ENCODE results near the gene LTC4S.

The LTC4S gene

DNA sequence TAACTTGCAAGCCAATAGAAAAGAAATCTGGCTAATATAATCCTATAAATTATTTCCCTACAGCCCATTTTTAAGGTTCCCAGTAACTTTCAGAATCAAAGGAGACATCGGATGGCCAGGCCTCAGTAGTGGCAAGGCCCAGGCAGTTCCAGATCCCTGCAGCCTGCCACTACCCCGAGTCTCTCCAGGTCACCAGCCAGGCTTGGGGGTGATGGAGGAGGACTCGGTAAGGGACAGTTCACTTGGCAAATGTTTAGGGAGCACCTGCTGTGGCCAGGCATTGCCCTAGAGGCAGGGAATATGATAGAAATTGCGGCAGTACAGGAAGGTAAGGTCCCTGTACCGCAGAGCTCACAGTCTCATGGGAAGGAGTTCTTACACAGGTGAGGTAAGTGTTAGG lies 15.2 kb upstream of the LTC4S start:
- H3K79me2 ChIP-seq (ENCODE audit: insufficient read depth, low read length), result no peaks in the 10 kb centered on the region
- no peak overlapping the region for H3K9ac ChIP-seq (ENCODE audit: low read depth, low read length)
- no peaks in the 10 kb centered on the region for H3K4me1 ChIP-seq (ENCODE audit: insufficient read depth, low read length)
- ATAC-seq (ENCODE audit: insufficient read depth, low read depth), result no peak; the same call in 2 of the 3 replicates
- H3K27me3 ChIP-seq (ENCODE audit: insufficient read depth, low read length, poor library complexity), result no peaks in the 10 kb centered on the region
- H3K36me3 ChIP-seq (ENCODE audit: insufficient read depth, low read length), result peaks cover 71% of the 10 kb centered on the region
- H3K4me2 ChIP-seq (ENCODE audit: insufficient read depth, low read length), result no peak overlapping the region
- H3K4me3 ChIP-seq (ENCODE audit: low read depth in 1 of 2, low read length in 2 of 2), result no peak overlapping the region
- no peaks in the 10 kb centered on the region for H3K9me3 ChIP-seq (ENCODE audit: insufficient read depth, low read length, severe bottlenecking)
- no peak overlapping the region for H2AFZ ChIP-seq (ENCODE audit: low read depth, low read length)
- TF ChIP-seq CTCF (IDR thresholded peaks at IDR 0.05; ENCODE audit: borderline replicate concordance, extremely low read depth, low read length, poor library complexity, severe bottlenecking), result no peak
- TF ChIP-seq EZH2 (IDR thresholded peaks at IDR 0.05; ENCODE audit: borderline replicate concordance, low read depth, low read length, severe bottlenecking), result no peak
- H4K20me1 ChIP-seq (ENCODE audit: insufficient read depth, low read length), result peaks cover 21% of the 10 kb centered on the region
- no peak for DNase-seq
- no peak overlapping the region for H3K27ac ChIP-seq (ENCODE audit: low read length)

GRCh38 chr5:179779826-179780225 lies 14.0 kb upstream of the LTC4S start:
- DNase-seq, result no peak
- peaks cover 17% of the 10 kb centered on the region for H4K20me1 ChIP-seq (ENCODE audit: insufficient read depth, low read length)
- H3K4me2 ChIP-seq (ENCODE audit: insufficient read depth, low read length), result no peak overlapping the region
- no peaks in the 10 kb centered on the region for H3K4me1 ChIP-seq (ENCODE audit: insufficient read depth, low read length)
- H3K36me3 ChIP-seq (ENCODE audit: insufficient read depth, low read length), result peaks cover 59% of the 10 kb centered on the region
- ATAC-seq (ENCODE audit: insufficient read depth, low read depth), result no peak
- no peaks in the 10 kb centered on the region for H3K79me2 ChIP-seq (ENCODE audit: insufficient read depth, low read length)
- no peak overlapping the region for H2AFZ ChIP-seq (ENCODE audit: low read depth, low read length)
- H3K27me3 ChIP-seq (ENCODE audit: insufficient read depth, low read length, poor library complexity), result no peaks in the 10 kb centered on the region
- TF ChIP-seq CTCF (IDR thresholded peaks at IDR 0.05; ENCODE audit: borderline replicate concordance, extremely low read depth, low read length, poor library complexity, severe bottlenecking) (no peak), EZH2 (IDR thresholded peaks at IDR 0.05; ENCODE audit: borderline replicate concordance, low read depth, low read length, severe bottlenecking) (no peak)
- no peak overlapping the region for H3K9ac ChIP-seq (ENCODE audit: low read depth, low read length)
- H3K4me3 ChIP-seq (ENCODE audit: low read depth in 1 of 2, low read length in 2 of 2), result no peak overlapping the region
- H3K9me3 ChIP-seq (ENCODE audit: insufficient read depth, low read length, severe bottlenecking), result no peaks in the 10 kb centered on the region
- no peak overlapping the region for H3K27ac ChIP-seq (ENCODE audit: low read length)

GRCh38 chr5:179780362-179780761 lies 13.4 kb upstream of the LTC4S start:
- Histone ChIP-seq H3K4me1 (ENCODE audit: insufficient read depth, low read length) (no peaks in the 10 kb centered on the region), H3K27me3 (ENCODE audit: insufficient read depth, low read length, poor library complexity) (no peaks in the 10 kb centered on the region), H3K27ac (ENCODE audit: low read length) (no peak overlapping the region), H2AFZ (ENCODE audit: low read depth, low read length) (no peak overlapping the region), H3K79me2 (ENCODE audit: insufficient read depth, low read length) (no peaks in the 10 kb centered on the region), H3K4me2 (ENCODE audit: insufficient read depth, low read length) (no peak overlapping the region), H3K36me3 (ENCODE audit: insufficient read depth, low read length) (peaks cover 53% of the 10 kb centered on the region), H3K9me3 (ENCODE audit: insufficient read depth, low read length, severe bottlenecking) (no peaks in the 10 kb centered on the region), H3K9ac (ENCODE audit: low read depth, low read length) (no peak overlapping the region), H4K20me1 (ENCODE audit: insufficient read depth, low read length) (peaks cover 17% of the 10 kb centered on the region), H3K4me3 (ENCODE audit: low read depth in 1 of 2, low read length in 2 of 2) (no peak overlapping the region)
- no peak for DNase-seq
- TF ChIP-seq EZH2 (IDR thresholded peaks at IDR 0.05; ENCODE audit: borderline replicate concordance, low read depth, low read length, severe bottlenecking) (no peak), CTCF (IDR thresholded peaks at IDR 0.05; ENCODE audit: borderline replicate concordance, extremely low read depth, low read length, poor library complexity, severe bottlenecking) (no peak)
- no peak for ATAC-seq (ENCODE audit: insufficient read depth, low read depth)

GRCh38 chr5:179781846-179782245 lies 11.9 kb upstream of the LTC4S start:
- Histone ChIP-seq H3K4me2 (ENCODE audit: insufficient read depth, low read length) (no peak overlapping the region), H3K27ac (ENCODE audit: low read length) (no peak overlapping the region), H3K9ac (ENCODE audit: low read depth, low read length) (no peak overlapping the region), H3K9me3 (ENCODE audit: insufficient read depth, low read length, severe bottlenecking) (no peaks in the 10 kb centered on the region), H3K36me3 (ENCODE audit: insufficient read depth, low read length) (peaks cover 39% of the 10 kb centered on the region), H3K4me3 (ENCODE audit: low read depth in 1 of 2, low read length in 2 of 2) (no peak overlapping the region), H3K27me3 (ENCODE audit: insufficient read depth, low read length, poor library complexity) (no peaks in the 10 kb centered on the region), H3K4me1 (ENCODE audit: insufficient read depth, low read length) (no peaks in the 10 kb centered on the region), H3K79me2 (ENCODE audit: insufficient read depth, low read length) (no peaks in the 10 kb centered on the region), H2AFZ (ENCODE audit: low read depth, low read length) (no peak overlapping the region), H4K20me1 (ENCODE audit: insufficient read depth, low read length) (peaks cover 17% of the 10 kb centered on the region)
- DNase-seq (no peak), ATAC-seq (ENCODE audit: insufficient read depth, low read depth) (no peak)
- no peak for TF ChIP-seq CTCF (IDR thresholded peaks at IDR 0.05; ENCODE audit: borderline replicate concordance, extremely low read depth, low read length, poor library complexity, severe bottlenecking)
- TF ChIP-seq EZH2 (IDR thresholded peaks at IDR 0.05; ENCODE audit: borderline replicate concordance, low read depth, low read length, severe bottlenecking), result no peak
